HG02642 (cell line): ENCODE measurements around the gene CAND1.
"Not testable (repeated sequence)": the region's sequence is repeated elsewhere in the genome, so short reads cannot be mapped to it uniquely, and the experiment has no call there.

Source experiments
- ATAC-seq: cut with Tn5 transposase; IDR thresholded peaks from one replicate; pipeline ENCODE4 v1.9.1; 2021; ENCODE audit warnings: mild to moderate bottlenecking; ENCODE audit not compliant: unreplicated experiment, poor library complexity

CAND1 gene

DNA sequence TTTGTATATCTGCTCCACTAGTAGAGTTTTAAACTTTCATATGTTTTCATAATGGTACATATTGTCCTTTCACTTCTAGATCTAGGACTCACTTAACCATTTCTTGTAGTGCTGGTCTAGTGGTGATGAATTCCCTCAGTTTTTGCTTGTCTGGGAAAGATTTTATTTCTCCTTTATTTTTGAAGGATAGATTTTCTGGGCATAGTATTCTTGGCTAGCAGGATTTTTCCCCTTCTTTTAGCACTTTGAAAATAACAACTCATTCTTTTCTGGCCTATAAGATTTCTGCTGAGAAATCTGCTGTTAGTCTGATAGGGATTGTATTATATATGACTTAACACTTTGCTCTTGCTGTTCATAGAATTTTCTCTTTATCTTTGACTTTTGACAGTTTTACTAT, 69.3 kb downstream of the CAND1 start:
- no peak for ATAC-seq

GRCh38 chr12:67339530-67339929, 70.4 kb downstream of the CAND1 start:
- ATAC-seq: no peak

GRCh38 chr12:67341086-67341485, 71.9 kb downstream of the CAND1 start:
- ATAC-seq: not testable (repeated sequence)

DNA sequence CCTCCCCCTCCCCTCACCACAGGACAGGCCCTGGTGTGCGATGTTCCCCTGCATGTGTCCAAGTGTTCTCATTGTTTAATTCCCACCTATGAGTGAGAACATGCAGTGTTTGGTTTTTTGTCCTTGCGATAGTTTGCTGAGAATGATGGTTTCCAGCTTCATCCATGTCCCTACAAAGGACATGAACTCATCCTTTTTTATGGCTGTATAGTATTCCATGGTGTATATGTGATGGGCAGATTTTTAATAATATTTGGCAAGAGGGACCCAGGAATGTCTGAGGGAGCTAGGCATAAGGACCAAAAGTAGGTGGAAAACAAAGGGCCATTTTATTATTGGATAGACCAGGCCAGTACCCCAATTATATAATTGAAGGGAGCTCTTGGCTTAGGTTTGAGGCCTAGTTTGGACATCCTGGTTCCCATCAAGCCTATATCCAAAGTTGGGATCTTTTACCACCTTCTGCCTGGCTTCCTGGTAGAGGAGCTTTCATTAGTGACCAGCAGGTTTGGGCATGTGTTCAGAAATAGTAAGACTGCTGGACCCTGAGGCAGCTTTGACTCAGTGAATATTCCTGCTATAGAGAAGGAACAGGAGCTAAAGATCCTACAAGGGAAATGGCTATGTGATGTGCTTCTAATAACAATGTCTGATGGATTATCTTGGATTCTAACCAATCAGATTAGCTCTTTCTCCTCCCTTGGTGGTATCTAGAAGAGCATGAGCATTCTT, 76.0 kb downstream of the CAND1 start:
- no peak for ATAC-seq

GRCh38 chr12:67348683-67349082, 79.5 kb downstream of the CAND1 start:
- no peak for ATAC-seq

DNA sequence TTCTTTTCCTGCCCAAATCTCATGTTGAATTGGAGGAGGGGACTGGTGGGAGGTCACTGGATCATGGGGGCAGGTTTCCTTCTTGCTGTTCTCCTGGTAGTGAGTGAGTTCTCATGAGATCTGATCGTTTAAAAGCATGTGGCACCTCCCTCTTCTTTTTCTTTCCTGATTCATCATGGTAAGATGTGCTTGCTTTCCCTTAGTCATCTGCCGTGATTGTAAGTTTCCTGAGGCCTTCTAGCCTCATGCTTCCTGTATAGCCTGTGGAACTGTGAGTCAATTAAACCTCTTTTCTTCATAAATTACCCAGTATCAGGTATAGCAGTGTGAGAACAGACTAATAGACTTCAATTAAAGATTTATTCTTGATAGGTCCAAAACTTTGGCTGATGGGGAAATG, 83.5 kb downstream of the CAND1 start:
- no peak for ATAC-seq

DNA sequence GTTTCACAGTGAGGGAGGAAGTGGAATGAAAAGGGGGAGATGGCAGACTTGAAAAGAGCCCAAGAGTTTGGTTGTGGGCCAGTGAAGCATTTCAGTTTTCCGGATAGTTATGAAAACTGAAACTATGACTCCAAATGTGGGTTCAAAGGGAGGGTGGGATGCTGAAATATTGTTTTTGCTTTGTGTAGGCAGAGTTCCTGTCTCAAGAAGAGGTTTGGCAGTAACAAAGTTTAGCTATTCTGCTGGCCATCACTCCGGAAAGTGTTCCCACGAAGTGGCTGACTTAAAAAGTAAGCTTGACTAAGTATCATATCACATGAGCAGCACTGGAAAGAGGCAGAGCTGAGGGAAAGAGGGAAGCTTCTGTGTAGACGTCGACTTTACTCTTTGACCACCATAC, 85.2 kb downstream of the CAND1 start:
- ATAC-seq: no peak

GRCh38 chr12:67354966-67355365, 85.8 kb downstream of the CAND1 start:
- no peak for ATAC-seq

GRCh38 chr12:67355428-67356379, 86.5 kb downstream of the CAND1 start:
- no peak for ATAC-seq

- no peak for ATAC-seq
These were observed 87.2 kb downstream of the CAND1 start for GRCh38 chr12:67356380-67356774.

DNA sequence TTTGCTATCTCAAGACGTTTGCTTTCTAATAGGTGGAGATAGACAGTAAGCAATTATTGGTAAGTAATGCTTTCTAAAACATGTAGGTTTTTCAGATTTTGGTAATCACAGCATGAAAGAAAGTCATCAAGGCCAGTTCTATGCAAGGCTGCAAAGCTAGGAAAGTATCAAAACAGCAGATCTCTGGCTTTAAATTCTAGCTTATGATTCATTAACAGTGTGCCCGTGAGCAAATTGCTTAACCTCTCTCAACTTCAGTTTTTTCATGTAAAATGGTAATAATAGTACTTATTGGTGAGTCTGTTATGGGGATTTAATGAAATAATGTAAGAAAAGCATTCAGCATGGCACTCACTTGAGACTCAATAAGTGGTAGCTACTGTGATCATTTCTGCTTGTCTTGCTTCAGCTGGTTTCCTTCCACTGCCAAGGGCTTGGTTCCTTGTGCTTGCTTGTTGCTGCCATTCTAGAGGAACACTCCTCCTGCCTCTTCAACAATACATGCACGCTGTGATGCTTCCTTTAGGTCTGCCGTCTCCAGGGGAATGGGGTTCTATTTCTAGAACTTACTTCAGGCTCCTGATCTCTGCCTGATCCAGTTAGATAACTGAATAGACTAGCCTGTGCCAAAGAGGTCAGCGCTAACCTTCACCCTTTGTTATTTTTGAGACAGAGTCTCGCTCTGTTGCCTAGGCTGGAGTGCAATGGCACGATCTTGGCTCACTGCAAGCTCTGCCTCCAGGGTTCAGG, 88.4 kb downstream of the CAND1 start:
- no peak for ATAC-seq

DNA sequence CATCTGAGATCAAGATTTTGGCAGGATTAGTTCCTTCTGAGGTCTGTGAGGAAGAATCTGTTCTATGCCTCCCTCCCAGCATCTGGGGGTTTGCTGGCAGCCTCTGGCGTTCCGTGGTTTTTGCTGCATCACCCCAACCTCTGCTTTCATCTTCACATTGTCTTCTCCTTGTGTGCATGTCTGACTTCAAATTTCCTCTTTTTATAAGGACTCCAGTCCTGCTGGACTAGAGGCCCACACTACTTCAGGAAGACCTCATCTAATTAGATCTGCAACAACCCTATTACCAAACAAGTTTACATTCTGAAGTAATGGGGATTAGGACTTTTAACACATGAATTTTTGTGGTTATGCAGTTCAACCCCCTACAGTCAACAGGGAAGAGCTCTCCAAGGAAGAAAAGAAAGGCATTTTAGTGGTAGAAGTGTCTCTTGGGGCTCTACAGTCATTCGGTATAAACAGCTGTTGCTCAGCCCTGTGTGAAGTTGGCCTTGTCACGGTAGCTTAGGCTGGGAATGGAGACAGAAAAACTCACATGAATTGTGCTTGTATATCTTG, 89.7 kb downstream of the CAND1 start:
- no peak for ATAC-seq

DNA sequence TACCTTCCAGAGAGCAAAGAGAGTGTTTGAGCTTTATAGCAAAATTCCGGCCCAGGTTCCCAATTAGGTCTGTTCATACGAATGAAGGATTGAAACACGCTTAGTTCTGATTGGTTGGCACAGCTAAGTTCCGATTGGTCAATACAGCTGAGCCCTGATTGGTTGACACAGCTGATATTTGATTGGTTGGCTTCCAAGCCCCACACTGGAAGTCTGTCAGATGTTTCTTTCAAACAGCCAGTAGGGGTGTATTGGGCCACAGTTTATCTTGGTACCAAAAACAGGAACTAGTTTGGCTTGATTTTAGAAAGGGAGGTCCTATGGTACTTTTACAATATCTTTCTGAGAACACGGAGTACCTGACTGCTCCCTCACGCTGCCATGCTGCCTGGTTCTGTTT, 93.4 kb downstream of the CAND1 start:
- no peak for ATAC-seq

DNA sequence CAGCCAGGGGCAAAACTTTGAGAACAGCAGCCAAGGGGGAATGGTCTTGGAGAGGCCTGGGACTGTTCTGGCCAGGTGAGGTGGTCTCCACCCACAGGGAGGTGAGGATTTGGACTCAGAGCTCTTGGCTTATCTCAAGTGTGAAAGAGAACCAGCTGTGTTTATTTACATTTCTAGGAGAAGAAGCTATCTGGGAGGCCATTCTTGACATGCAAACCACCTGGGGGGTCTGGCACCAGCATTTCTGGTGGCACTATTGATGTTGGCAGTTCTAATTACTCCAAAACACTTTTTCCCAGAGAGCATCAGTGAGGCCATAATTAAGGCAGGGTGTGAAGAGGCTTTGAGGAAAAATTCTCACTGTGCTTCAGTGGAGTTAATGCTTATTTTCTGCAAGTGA, 95.1 kb downstream of the CAND1 start:
- ATAC-seq: no peak

DNA sequence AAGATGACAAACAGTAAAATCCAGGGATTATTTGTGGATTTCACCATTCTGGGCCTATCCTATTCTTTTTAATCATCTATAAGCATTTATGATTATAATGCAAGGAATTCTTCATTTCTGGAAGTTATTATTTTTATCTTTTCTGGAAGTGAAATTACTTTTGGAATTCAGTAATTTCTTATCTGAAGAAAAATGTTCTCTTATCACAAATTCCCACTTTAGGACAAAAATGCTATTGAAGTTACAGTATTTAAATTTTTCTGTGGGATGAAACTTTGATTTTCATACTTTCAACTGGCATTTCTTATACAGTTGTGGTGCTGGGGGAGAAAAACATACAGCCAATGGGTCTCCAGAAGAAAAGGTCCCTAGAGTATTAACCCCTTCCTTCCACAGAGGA, 96.0 kb downstream of the CAND1 start:
- no peak for ATAC-seq

- no peak for ATAC-seq
These were observed 98.7 kb downstream of the CAND1 start for GRCh38 chr12:67367843-67368242.
